GM18858 (cell line): ENCODE results near the gene FBXO5.
A peak's percentile ranks its signal among the peaks of the same experiment; 100 is the strongest.

Experiments
- ATAC-seq: cut with Tn5 transposase; IDR thresholded peaks from one replicate; pipeline ENCODE4 v1.9.1; 2021; ENCODE audit not compliant: unreplicated experiment

The FBXO5 gene

DNA sequence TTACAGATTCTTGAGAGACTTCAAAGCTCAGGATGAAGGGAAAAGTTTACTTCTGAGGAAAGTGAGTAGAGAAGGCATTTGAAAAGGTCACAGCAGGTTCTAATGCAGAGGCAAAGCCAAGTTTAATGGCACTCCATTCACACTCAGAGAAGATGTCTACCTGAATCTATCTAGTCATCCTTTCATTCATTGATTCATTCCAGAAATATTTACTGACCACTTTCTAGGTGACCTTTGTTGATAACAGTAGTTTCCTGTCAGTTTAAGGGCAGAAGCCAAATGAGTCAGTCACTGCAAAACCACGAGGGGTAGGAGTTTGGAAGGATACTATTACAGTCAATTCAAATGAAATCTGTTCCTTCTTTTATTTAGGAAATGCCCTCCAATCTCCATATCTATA, 30.8 kb downstream of the FBXO5 start:
- no peak for ATAC-seq

GRCh38 chr6:152950240-152950639, 32.6 kb downstream of the FBXO5 start:
- no peak for ATAC-seq

- peak; percentile 75 for ATAC-seq
Observed at GRCh38 chr6:152948150-152948768, 34.6 kb downstream of the FBXO5 start.

DNA sequence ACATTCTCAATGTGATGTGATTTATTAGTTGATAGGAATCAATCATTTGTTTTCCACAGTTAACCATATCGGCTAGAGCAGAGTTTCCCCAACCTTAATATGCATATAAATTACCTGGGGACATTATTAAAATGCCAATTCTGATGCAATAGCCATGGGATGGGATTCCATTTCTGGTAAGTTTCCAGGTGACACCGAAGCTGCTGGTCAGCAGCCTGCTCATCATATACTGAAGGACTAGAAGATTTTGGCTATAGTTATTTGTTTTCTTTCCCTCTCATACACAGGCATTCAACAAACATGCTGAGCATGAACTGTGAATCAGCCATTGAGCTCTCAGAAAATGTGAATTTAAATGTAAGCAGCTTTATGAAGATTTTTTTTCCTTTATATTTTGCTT, 35.8 kb downstream of the FBXO5 start:
- no peak for ATAC-seq

GRCh38 chr6:152946484-152946883, 36.4 kb downstream of the FBXO5 start:
- no peak for ATAC-seq

DNA sequence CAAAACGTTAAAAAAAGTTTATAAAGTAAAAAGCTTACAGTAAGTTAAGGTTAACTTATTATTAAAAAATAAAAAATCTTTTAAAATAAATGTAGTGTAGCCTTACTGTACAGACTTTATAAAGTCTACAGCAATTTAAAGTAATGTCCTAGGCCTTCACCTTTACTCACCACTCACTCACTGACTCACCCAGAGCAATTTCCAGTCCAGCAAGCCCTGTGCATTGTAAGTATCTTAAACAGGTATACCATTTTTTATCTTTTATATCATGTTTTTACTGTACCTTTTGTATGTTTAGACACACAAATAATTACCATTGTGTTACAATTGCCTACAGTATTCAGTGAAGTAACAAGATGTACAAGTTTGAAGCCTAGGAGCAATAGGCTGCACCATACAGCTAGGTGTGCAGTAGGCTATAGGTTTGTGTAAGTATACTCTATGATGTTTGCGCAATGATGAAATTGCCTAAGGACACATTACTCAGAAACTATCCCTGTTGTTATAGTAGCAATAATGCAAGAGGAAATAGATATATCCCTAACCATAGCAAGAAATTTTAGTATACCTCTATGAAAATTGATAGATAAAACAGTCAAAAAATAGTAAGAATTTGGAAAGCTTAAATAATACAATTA, 39.5 kb downstream of the FBXO5 start:
- ATAC-seq: no peak

GRCh38 chr6:152942319-152942869, 40.4 kb downstream of the FBXO5 start:
- no peak for ATAC-seq

DNA sequence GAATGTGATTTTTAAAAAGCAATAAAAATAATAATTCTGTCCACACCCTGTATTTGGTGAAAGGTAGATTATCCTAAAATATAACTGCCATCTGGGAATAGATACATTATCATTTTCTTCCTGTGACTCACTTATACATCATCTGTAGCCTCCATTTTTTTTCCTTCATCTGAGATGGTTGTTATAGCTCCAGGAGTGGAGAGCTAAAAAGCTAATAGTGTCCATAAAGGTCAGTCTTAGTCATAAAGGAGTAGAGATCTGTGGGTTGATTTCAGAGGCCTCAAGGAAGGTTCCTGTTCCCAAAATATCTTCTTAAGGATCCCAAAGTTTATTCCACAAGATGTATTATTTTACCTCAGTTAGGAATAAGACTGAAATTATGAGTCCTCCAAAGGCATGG, 41.1 kb downstream of the FBXO5 start:
- ATAC-seq: no peak

- ATAC-seq: no peak
Observed at GRCh38 chr6:152932865-152933264, 50.0 kb downstream of the FBXO5 start.

DNA sequence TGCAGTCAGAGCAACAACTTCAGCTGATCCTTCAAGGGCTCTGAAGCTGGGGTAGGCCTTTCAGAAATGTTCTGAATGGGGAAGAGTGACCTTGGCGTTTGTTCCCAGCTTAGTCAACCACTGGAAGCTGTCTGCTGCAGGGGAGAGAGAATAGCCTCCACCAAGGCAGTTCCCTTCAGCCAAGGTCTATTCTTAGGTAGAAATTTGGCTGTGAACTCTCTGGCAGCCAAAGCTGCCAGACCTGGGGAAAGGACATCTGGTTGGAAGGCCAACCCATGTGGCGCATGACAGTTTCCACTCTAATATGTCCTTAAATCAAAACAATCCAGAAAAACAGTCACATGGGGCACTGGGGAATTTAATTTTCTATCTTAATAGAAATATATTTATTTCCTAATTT, 60.1 kb downstream of the FBXO5 start:
- no peak for ATAC-seq
